SU-DHL-6 (cell line): Measurements from ENCODE around the gene SLC38A11.

Source experiments
- H2AFZ ChIP-seq: fragments of 200-600 bp; sonication (generic); 2 replicates; pipeline ENCODE4 v1.6.1; 2014; ENCODE audit warnings: low read depth, mild to moderate bottlenecking, moderate library complexity, mixed read lengths, antibody characterized with exemption, low read length; ENCODE audit not compliant: severe bottlenecking
- H3F3A ChIP-seq: fragments of 200-600 bp; shearing (Covaris generic); 2 replicates; pipeline ENCODE4 v1.6.0; 2016; ENCODE audit warnings: antibody characterized with exemption, mild to moderate bottlenecking; ENCODE audit not compliant: insufficient read depth
- H3K27ac ChIP-seq: fragments of 200-600 bp; sonication (generic); 2 replicates; pipeline ENCODE4 v1.5.1; 2016; ENCODE audit warnings: low read depth, mild to moderate bottlenecking, low read length, moderate library complexity, mixed read lengths
- H3K27me3 ChIP-seq: fragments of 200-600 bp; sonication (generic), shearing (Covaris generic); 2 replicates; pipeline ENCODE4 v1.6.0; 2014; ENCODE audit warnings: mild to moderate bottlenecking, low read length
- H3K36me3 ChIP-seq: fragments of 200-600 bp; sonication (generic); 2 replicates; pipeline ENCODE4 v1.6.1; 2014; ENCODE audit warnings: mild to moderate bottlenecking, low read length, mixed read lengths
- H3K4me2 ChIP-seq: fragments of 300-600, 200-600 bp; shearing (Covaris generic), sonication (generic); 2 replicates; pipeline ENCODE4 v1.6.0; 2014; ENCODE audit warnings: low read length, low read depth, mild to moderate bottlenecking; ENCODE audit not compliant: poor library complexity, severe bottlenecking
- H3K4me3 ChIP-seq: fragments of 200-600 bp; sonication (generic); 2 replicates; pipeline ENCODE4 v1.5.1; 2014; ENCODE audit warnings: antibody characterized with exemption, low read length, mild to moderate bottlenecking, mixed read lengths; ENCODE audit not compliant: insufficient read depth, poor library complexity, severe bottlenecking
- H3K79me2 ChIP-seq: fragments of 200-600 bp; sonication (generic); 2 replicates; pipeline ENCODE4 v1.6.1; 2014; ENCODE audit warnings: mild to moderate bottlenecking, low read length, moderate library complexity; ENCODE audit not compliant: insufficient read depth
- H3K9ac ChIP-seq: fragments of 200-600 bp; sonication (generic); 2 replicates; pipeline ENCODE4 v1.7.0; 2014; ENCODE audit warnings: mild to moderate bottlenecking, low read length
- H3K9me2 ChIP-seq: fragments of 200-600 bp; sonication (generic); replicated peaks from 2 replicates; pipeline ENCODE4 v1.6.1; 2014; ENCODE audit warnings: low read length; ENCODE audit not compliant: insufficient read depth
- H3K9me3 ChIP-seq: fragments of 200-600 bp; sonication (generic); 2 replicates; pipeline ENCODE4 v1.6.1; 2014; ENCODE audit warnings: low read length, mixed read lengths; ENCODE audit not compliant: insufficient read depth
- H4K20me1 ChIP-seq: fragments of 200-600 bp; sonication (generic); 2 replicates; pipeline ENCODE4 v1.6.1; 2014; ENCODE audit warnings: low read depth, mild to moderate bottlenecking, antibody characterized with exemption, low read length, moderate library complexity, mixed read lengths
- CTCF ChIP-seq: fragments of 200-600 bp; sonication (generic); IDR thresholded peaks from one replicate; pipeline ENCODE4 v1.5.1; 2017; ENCODE audit warnings: antibody characterized with exemption, mild to moderate bottlenecking, low read length, moderate library complexity; ENCODE audit not compliant: insufficient read depth, poor library complexity, severe bottlenecking
- EZH2phosphoT487 ChIP-seq: fragments of 200-600 bp; sonication (generic), shearing (Covaris generic); conservative IDR thresholded peaks from 2 replicates; pipeline ENCODE4 v1.6.1; 2018; ENCODE audit warnings: mild to moderate bottlenecking, antibody characterized with exemption, low read length, moderate library complexity, mixed read lengths

The SLC38A11 gene

GRCh38 chr2:164932377-164932776 lies 22.9 kb downstream of the SLC38A11 start:
- Histone ChIP-seq H3K9me2 (no peaks in the 10 kb centered on the region), H3K36me3 (no peaks in the 10 kb centered on the region), H3K4me3 (no peak overlapping the region), H3K27me3 (no peaks in the 10 kb centered on the region), H3K79me2 (no peaks in the 10 kb centered on the region), H3K4me2 (no peak overlapping the region), H3K9me3 (no peaks in the 10 kb centered on the region), H3K27ac (no peak overlapping the region), H2AFZ (no peak overlapping the region), H3F3A (no peaks in the 10 kb centered on the region), H3K9ac (no peak overlapping the region), H4K20me1 (no peaks in the 10 kb centered on the region)
- no peak for TF ChIP-seq EZH2phosphoT487
- no peak for TF ChIP-seq CTCF

GRCh38 chr2:164928101-164928673 lies 27.1 kb downstream of the SLC38A11 start:
- Histone ChIP-seq H3F3A (no peaks in the 10 kb centered on the region), H3K79me2 (no peaks in the 10 kb centered on the region), H2AFZ (no peak overlapping the region), H4K20me1 (no peaks in the 10 kb centered on the region), H3K4me3 (no peak overlapping the region), H3K27me3 (no peaks in the 10 kb centered on the region), H3K36me3 (no peaks in the 10 kb centered on the region), H3K4me2 (no peak overlapping the region), H3K9ac (no peak overlapping the region), H3K27ac (no peak overlapping the region), H3K9me3 (no peaks in the 10 kb centered on the region), H3K9me2 (no peaks in the 10 kb centered on the region)
- no peak for TF ChIP-seq CTCF
- TF ChIP-seq EZH2phosphoT487: no peak

GRCh38 chr2:164922134-164922533 lies 33.2 kb downstream of the SLC38A11 start:
- H3K9ac ChIP-seq: no peak overlapping the region
- no peaks in the 10 kb centered on the region for H3K27me3 ChIP-seq
- H3K36me3 ChIP-seq: no peaks in the 10 kb centered on the region
- H4K20me1 ChIP-seq: no peaks in the 10 kb centered on the region
- H3K79me2 ChIP-seq: no peaks in the 10 kb centered on the region
- H2AFZ ChIP-seq: no peak overlapping the region
- no peak overlapping the region for H3K27ac ChIP-seq
- no peak overlapping the region for H3K4me3 ChIP-seq
- no peaks in the 10 kb centered on the region for H3K9me2 ChIP-seq
- no peak for TF ChIP-seq EZH2phosphoT487
- no peak for TF ChIP-seq CTCF
- H3K4me2 ChIP-seq: no peak overlapping the region
- no peaks in the 10 kb centered on the region for H3F3A ChIP-seq
- no peaks in the 10 kb centered on the region for H3K9me3 ChIP-seq
